GM12878 (cell line): ENCODE results near the gene PRKAB2. TPM values are rescaled to one million over a fixed set of nuclear protein-coding genes. Genes with fewer than 3 reads are reported as not detected.

ENCODE experiments used
- ATAC-seq: fragments of 200-7000 bp; cut with Tn5 transposase; 3 replicates; pipeline ENCODE4 v1.9.1; 2020; ENCODE audit warnings: mild to moderate bottlenecking, moderate library complexity
- BruUV-seq: library from RNA; stranded (reverse); fragments of 400-500 nt; replicated peaks from 2 replicates; lab custom pipeline; 2021; lab: Mats Ljungman, UMichigan
- CTCF ChIA-PET: fragments of 300-600 bp; sonication (Branson Sonifier 250); formaldehyde crosslinking; extraction: SDS; loops from one replicate; lab custom pipeline; 2021; ENCODE audit warnings: inconsistent platforms; lab: Yijun Ruan, JAX
- POLR2A ChIA-PET: fragments of 350-600 bp; formaldehyde crosslinking; extraction: SDS; loops from one replicate; lab custom pipeline; 2021; ENCODE audit warnings: inconsistent platforms; lab: Charles Lee
- RAD21 ChIA-PET: fragments of 300-600 bp; sonication (Branson Sonifier 250); formaldehyde crosslinking; loops from one replicate; lab custom pipeline; 2023; ENCODE audit warnings: antibody characterized with exemption; ENCODE audit not compliant: unreplicated experiment; lab: Charles Lee
- SMC1A ChIA-PET: fragments of 300-600 bp; sonication (Branson Sonifier 250); formaldehyde crosslinking; loops from one replicate; lab custom pipeline; 2023; ENCODE audit not compliant: unreplicated experiment, uncharacterized antibody; lab: Charles Lee
- DNase-seq: peaks from one replicate; pipeline ENCODE4 v3.0.0-alpha.2; 2011; ENCODE audit warnings: low read depth, low spot score
- FAIRE-seq: peaks from 3 replicates; lab custom pipeline; 2011; peaks lifted over from hg19 to GRCh38; lab: Jason Lieb, UNC
- H2AFZ ChIP-seq: 2 replicates; pipeline ENCODE4 v1.6.0; 2011; ENCODE audit warnings: low read depth, low read length, control low read depth; ENCODE audit not compliant: control insufficient read depth
- H3K27ac ChIP-seq: 2 replicates; pipeline ENCODE4 v1.5.1; 2011; ENCODE audit warnings: control low read depth; ENCODE audit not compliant: control insufficient read depth, insufficient read depth
- H3K27me3 ChIP-seq, 2 experiments: replicated peaks in 1 of 2; 2 replicates each; pipeline versions ENCODE4 v1.6.0 to v1.6.1; 2011; ENCODE audit warnings: low read length in 1 of 2; ENCODE audit not compliant: control insufficient read depth in 2 of 2, insufficient read depth in 2 of 2
- H3K36me3 ChIP-seq, 2 experiments: 2 replicates each; pipeline ENCODE4 v1.5.1; 2011; ENCODE audit warnings: low read length in 1 of 2; ENCODE audit not compliant: control insufficient read depth in 2 of 2, insufficient read depth in 2 of 2
- H3K4me1 ChIP-seq: 2 replicates; pipeline ENCODE4 v1.6.1; 2011; ENCODE audit warnings: mild to moderate bottlenecking, low read length, moderate library complexity, mixed read lengths; ENCODE audit not compliant: control insufficient read depth, insufficient read depth
- H3K4me2 ChIP-seq: 2 replicates; pipeline ENCODE4 v1.6.0; 2011; ENCODE audit warnings: control low read depth; ENCODE audit not compliant: control insufficient read depth, insufficient read depth
- H3K4me3 ChIP-seq: fragments of 200-600 bp; sonication (generic); 2 replicates; pipeline ENCODE4 v1.5.1; 2016
- H3K79me2 ChIP-seq: 2 replicates; pipeline ENCODE4 v1.6.0; 2011; ENCODE audit warnings: low read length; ENCODE audit not compliant: control insufficient read depth, insufficient read depth
- H3K9ac ChIP-seq: 2 replicates; pipeline ENCODE4 v1.8.0; 2011; ENCODE audit warnings: low read length, control low read depth, mixed read lengths; ENCODE audit not compliant: control insufficient read depth, insufficient read depth
- H3K9me3 ChIP-seq: replicated peaks from 3 replicates; pipeline ENCODE4 v1.5.1; 2011; ENCODE audit warnings: mild to moderate bottlenecking, low read length; ENCODE audit not compliant: control insufficient read depth, insufficient read depth
- H4K20me1 ChIP-seq: 2 replicates; pipeline ENCODE4 v1.6.0; 2011; ENCODE audit not compliant: control insufficient read depth, insufficient read depth
- CBFB ChIP-seq: IDR thresholded peaks from 2 replicates; pipeline ENCODE4 v1.6.1; 2016; ENCODE audit warnings: antibody characterized with exemption, low read depth
- EP300 ChIP-seq, 2 experiments: fragments of 150-350 bp in 1 of 2; IDR thresholded peaks; 2 replicates each; pipeline ENCODE4 v1.6.1; 2011 to 2012; ENCODE audit warnings: low read depth in 2 of 2, low read length in 2 of 2, borderline replicate concordance in 1 of 2, improper control_type of control experiment in 1 of 2, inconsistent platforms in 1 of 2; ENCODE audit not compliant: control insufficient read depth in 1 of 2
- HDAC6 ChIP-seq: fragments of 200-600 bp; sonication (generic); IDR thresholded peaks from one replicate; pipeline ENCODE4 v1.8.0; 2017; ENCODE audit warnings: antibody characterized with exemption; ENCODE audit not compliant: unreplicated experiment
- IRF4 ChIP-seq: IDR thresholded peaks from 2 replicates; pipeline ENCODE4 v1.6.1; 2011; ENCODE audit warnings: low read depth, low read length
- MYB ChIP-seq: fragments of 150-350 bp; IDR thresholded peaks from 2 replicates; pipeline ENCODE4 v1.6.1; 2014; ENCODE audit warnings: mild to moderate bottlenecking, low read depth, low read length, borderline replicate concordance
- PML ChIP-seq: IDR thresholded peaks from 2 replicates; pipeline ENCODE4 v1.6.1; 2012; ENCODE audit warnings: low read length, inconsistent platforms
- SIX5 ChIP-seq: IDR thresholded peaks from 2 replicates; pipeline ENCODE4 v1.6.1; 2011; ENCODE audit warnings: mild to moderate bottlenecking, low read depth, low read length, moderate library complexity; ENCODE audit not compliant: severe bottlenecking
- STAT3 ChIP-seq: IDR thresholded peaks from 2 replicates; pipeline ENCODE4 v1.6.1; 2011; ENCODE audit warnings: low read depth, low read length, improper control_type of control experiment
- ZNF24 ChIP-seq: fragments of 450-650 bp; IDR thresholded peaks from 2 replicates; pipeline ENCODE4 v1.6.1; 2017; ENCODE audit warnings: antibody characterized with exemption, mild to moderate bottlenecking
- in situ Hi-C: fragments of 300-500 bp; cut with MboI; formaldehyde crosslinking; loops from 9 replicates; pipeline ENCODE4 v1.14.3; 2018; ENCODE audit warnings: mixed read lengths
- intact Hi-C: fragments of 100-400 bp; cut with micrococcal nuclease; formaldehyde crosslinking; loops from one replicate; pipeline ENCODE4 v1.14.2; 2022; ENCODE audit not compliant: unreplicated experiment
- polyA plus RNA-seq, 11 experiments: library from polyadenylated mRNA; depleted of rRNA in 4 of 11; unstranded in 6 of 11; stranded (reverse) in 5 of 11; fragments of >200 nt; fragmentation: Nextera tagmentation in 4 of 11; fragmentation: Illumina TruSeq in 1 of 11; extraction: Ambion mirVana in 4 of 11; extraction: Trizol in 1 of 11; gene quantifications; 1 replicate in 1 of 11; 2 replicates in 10 of 11; pipeline versions ENCODE4 v1.2.1 to v1.2.3, GENCODE V29; 2011 to 2016; ENCODE audit warnings: inconsistent platforms in 2 of 11, missing spikeins in 2 of 11, low read depth in 1 of 11
- total RNA-seq, 4 experiments: library from RNA; depleted of rRNA in 3 of 4; stranded (reverse); fragments of >200 nt in 3 of 4; fragmentation: Illumina TruSeq in 1 of 4; extraction: Trizol in 1 of 4; gene quantifications; 2 replicates each; pipeline versions ENCODE4 v1.2.1 to v1.2.3, GENCODE V29; 2013 to 2021
- TF ChIP-seq, protein P1 (sequence below): fragments of 450-650 bp; IDR thresholded peaks from 2 replicates; pipeline ENCODE4 v1.6.1; 2017; ENCODE audit warnings: mild to moderate bottlenecking, low read depth, inconsistent platforms; ENCODE audit not compliant: poor library complexity, severe bottlenecking
- TF ChIP-seq, protein P2 (sequence below): IDR thresholded peaks from 2 replicates; pipeline ENCODE4 v1.6.1; 2011; ENCODE audit warnings: borderline replicate concordance, low read depth, mild to moderate bottlenecking, moderate library complexity, low read length; ENCODE audit not compliant: insufficient read depth, poor library complexity, severe bottlenecking

PRKAB2 gene
- total and polyA plus RNA-seq, 10 of the 15 experiments (the other 5 are each of a cell fraction or from before 2014, with no cell fraction given) = 2.2 to 26.4 (median 6.7) TPM

DNA sequence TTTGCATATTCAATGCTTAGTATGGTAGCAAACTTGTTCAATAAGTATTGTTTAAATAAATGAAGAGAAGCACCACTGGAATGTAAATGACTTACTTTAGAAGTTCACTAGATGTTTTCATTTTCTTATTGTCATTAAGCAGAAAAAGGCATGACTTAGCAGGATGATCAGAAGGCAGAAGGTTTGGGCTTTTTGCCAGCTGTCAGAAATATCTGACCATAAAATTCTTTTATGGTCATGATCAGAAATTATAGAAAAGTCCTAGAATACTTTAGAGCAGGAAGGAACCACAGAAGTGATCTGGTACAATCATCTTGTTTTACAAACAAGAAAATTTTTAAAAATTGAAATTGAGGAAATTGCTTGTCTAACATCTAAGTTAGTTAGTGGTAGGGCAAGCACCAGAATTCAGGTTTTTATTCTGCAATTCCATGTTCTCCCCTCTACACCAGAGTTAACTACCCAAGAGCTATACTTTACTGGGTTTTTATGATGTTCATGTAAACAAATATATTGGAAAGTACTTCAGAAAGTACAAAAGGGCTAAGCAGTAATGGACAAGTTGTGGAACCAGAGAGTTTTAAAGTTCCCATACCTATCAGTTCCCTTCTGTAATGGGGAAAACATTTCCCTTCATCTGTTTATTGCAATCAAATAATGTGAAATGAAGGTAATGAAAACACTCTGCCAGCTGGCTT is 42.7 kb upstream of the PRKAB2 start:
- DNase-seq (no peak), FAIRE-seq (no peak), ATAC-seq (no peak)
- H3K36me3 ChIP-seq = no peaks in the 10 kb centered on the region
- ChIA-PET POLR2A (no interaction called here), RAD21 (no interaction called here), SMC1A (interaction anchor here (0.9 kb wide), 1 partner anchor 27 kb away, joined by 3 read pairs; no protein-coding TSS in a partner anchor), CTCF (no interaction called here)
- intact Hi-C loops = no loop called here
- H3K4me1 ChIP-seq = no peaks in the 10 kb centered on the region
- no peaks in the 10 kb centered on the region for H4K20me1 ChIP-seq
- no TSS peak for BruUV-seq
- no peaks in the 10 kb centered on the region for H3K27me3 ChIP-seq
- H3K9me3 ChIP-seq = no peaks in the 10 kb centered on the region
- no peak overlapping the region for H3K4me2 ChIP-seq
- in situ Hi-C loops = no loop called here
- no peak overlapping the region for H3K9ac ChIP-seq
- no peaks in the 10 kb centered on the region for H3K79me2 ChIP-seq
- no peak for TF ChIP-seq EP300 (IDR thresholded peaks at IDR 0.05; ENCODE audit: borderline replicate concordance in 1 of 2, control insufficient read depth in 1 of 2, low read depth in 2 of 2, low read length in 2 of 2)
- TF ChIP-seq IRF4 = no peak
- no peak for TF ChIP-seq STAT3
- no peak for TF ChIP-seq HDAC6
- no peak for TF ChIP-seq PML
- no peak for TF ChIP-seq CBFB
- no peak for TF ChIP-seq SIX5
- TF ChIP-seq ZNF24 = no peak
- TF ChIP-seq MYB = no peak
- TF ChIP-seq, protein P1, sequence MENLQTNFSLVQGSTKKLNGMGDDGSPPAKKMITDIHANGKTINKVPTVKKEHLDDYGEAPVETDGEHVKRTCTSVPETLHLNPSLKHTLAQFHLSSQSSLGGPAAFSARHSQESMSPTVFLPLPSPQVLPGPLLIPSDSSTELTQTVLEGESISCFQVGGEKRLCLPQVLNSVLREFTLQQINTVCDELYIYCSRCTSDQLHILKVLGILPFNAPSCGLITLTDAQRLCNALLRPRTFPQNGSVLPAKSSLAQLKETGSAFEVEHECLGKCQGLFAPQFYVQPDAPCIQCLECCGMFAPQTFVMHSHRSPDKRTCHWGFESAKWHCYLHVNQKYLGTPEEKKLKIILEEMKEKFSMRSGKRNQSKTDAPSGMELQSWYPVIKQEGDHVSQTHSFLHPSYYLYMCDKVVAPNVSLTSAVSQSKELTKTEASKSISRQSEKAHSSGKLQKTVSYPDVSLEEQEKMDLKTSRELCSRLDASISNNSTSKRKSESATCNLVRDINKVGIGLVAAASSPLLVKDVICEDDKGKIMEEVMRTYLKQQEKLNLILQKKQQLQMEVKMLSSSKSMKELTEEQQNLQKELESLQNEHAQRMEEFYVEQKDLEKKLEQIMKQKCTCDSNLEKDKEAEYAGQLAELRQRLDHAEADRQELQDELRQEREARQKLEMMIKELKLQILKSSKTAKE = no peak
- TF ChIP-seq, protein P2, sequence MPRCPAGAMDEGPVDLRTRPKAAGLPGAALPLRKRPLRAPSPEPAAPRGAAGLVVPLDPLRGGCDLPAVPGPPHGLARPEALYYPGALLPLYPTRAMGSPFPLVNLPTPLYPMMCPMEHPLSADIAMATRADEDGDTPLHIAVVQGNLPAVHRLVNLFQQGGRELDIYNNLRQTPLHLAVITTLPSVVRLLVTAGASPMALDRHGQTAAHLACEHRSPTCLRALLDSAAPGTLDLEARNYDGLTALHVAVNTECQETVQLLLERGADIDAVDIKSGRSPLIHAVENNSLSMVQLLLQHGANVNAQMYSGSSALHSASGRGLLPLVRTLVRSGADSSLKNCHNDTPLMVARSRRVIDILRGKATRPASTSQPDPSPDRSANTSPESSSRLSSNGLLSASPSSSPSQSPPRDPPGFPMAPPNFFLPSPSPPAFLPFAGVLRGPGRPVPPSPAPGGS = no peak
- no peak overlapping the region for H3K27ac ChIP-seq
- H2AFZ ChIP-seq = no peak overlapping the region
- H3K4me3 ChIP-seq = no peak overlapping the region
